T-helper 1 cell treated with Interleukin-12 subunit alpha and Interleukin-12 subunit beta and Interleukin-4 antibody, amounts not matched to agents 30 ng/mL and 1 ng/mL, for 36 hours (primary cell): Measurements from ENCODE around the gene SLC7A7. TPM values are rescaled to one million over a fixed set of nuclear protein-coding genes. Genes with fewer than 3 reads are reported as not detected.

Experiments used
- intact Hi-C: fragments of 100-400 bp; cut with micrococcal nuclease; formaldehyde crosslinking; loops from one replicate; pipeline ENCODE4 v1.15.1; 2024
- total RNA-seq: library from RNA; stranded (reverse); gene quantifications from 2 replicates; pipeline ENCODE4 v1.2.3, GENCODE V29; 2022

SLC7A7 gene
- total RNA-seq, 1 donor from 2014 or later: 0.54 TPM

DNA sequence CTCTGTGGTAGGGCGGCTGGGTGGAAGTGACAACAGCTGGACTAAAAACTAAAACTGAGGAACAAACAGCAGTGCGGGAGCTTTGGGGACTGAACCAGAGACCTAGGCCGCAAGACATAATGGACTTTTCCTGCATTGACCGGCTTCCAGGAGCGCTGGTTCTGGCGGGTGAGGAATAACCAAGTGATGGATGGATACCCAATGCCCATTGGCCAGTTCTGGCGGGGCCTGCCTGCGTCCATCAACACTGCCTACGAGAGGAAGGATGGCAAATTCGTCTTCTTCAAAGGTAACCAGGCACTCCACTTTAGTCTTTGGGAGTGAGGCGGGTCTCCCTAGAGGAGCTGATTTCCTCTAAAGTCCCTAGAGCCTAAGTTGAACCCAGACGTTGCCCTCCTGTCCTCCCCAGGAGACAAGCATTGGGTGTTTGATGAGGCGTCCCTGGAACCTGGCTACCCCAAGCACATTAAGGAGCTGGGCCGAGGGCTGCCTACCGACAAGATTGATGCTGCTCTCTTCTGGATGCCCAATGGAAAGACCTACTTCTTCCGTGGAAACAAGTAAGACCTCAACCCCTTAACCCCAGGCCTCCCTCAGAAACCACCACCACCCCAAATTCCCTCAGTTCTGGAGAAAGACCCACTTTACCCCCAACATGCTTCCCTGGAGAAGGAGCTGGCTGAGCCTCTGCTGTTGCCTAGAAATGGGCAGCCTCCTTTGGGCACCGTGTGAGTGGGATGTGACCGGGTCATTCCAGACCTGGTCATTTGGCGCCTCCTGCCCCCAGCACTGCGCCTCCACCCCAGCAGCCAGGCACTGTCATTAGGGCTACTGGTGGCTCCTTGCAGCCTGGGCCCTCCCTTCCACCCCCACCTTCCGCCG lies 29.2 kb upstream of the SLC7A7 start:
- intact Hi-C loops: no loop called here

DNA sequence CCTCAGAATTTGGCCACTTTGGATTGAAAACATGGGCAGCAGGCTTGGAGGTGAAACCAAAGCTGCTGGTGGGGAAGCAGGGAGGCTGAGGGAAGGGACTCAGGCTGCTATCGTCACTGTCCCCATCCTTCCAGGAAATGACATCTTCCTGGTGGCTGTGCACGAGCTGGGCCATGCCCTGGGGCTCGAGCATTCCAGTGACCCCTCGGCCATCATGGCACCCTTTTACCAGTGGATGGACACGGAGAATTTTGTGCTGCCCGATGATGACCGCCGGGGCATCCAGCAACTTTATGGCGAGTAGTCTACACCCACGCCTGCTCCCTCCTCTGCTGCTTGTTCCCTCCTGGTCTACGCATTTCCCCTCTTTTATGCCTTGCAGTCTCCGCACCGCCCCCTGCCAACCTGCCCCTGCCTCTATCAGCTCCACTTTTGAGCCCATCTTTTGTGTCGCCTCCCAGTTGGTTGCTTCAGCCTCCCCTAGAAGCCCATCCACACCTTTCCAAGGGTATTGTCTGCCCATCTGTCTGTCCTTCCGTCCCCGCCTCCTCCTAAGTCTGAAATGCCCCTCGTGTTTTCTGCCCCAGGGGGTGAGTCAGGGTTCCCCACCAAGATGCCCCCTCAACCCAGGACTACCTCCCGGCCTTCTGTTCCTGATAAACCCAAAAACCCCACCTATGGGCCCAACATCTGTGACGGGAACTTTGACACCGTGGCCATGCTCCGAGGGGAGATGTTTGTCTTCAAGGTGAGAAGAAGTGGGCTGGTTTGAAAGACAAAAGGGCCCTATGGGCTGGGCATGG lies 28.1 kb upstream of the SLC7A7 start:
- intact Hi-C loops: no loop called here

DNA sequence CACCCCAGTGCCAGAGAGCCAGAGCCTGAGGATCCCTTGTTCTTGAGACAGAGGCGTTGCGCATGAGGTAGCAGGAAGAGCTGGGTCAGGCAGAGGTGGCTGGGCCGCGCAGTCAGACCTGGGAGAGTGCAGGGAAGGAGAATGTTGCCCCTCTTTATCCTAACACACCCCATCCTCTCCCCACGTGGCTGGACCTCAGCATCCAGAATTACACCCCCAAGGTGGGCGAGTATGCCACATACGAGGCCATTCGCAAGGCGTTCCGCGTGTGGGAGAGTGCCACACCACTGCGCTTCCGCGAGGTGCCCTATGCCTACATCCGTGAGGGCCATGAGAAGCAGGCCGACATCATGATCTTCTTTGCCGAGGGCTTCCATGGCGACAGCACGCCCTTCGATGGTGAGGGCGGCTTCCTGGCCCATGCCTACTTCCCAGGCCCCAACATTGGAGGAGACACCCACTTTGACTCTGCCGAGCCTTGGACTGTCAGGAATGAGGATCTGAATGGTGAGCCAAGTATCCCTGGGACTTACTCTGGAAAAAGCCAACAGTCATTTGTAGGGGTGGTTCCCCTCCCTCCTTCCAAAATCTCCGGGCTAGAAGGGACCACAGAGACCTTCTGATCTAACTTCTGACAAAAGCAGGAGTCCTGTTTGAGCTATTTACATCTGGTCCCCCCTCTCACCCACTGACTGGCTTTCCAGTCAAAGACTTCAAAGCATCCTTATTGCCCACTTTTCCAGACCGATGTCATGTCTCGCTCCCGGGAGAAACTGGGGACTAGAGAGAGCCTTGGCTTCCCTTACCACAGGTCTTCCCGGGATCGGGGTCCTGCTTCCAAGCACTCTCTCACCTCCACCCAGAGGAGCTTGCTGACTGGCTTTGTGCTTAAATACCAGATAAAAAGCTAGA lies 27.2 kb upstream of the SLC7A7 start:
- intact Hi-C loops: no loop called here

DNA sequence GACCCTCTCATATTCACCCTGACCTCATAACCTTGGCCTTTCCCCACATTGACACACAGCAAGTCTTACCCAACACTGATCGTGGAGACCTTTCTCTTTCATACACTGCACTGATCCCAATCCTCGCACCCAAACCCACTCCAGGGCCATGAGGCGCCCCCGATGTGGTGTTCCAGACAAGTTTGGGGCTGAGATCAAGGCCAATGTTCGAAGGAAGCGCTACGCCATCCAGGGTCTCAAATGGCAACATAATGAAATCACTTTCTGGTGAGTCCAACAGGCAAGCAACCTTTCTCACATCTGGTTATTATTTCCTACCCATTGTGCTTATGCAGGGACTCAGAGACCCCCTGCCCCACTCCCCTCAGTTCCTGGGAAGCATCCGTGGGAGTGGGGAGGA lies 26.5 kb upstream of the SLC7A7 start:
- intact Hi-C loops: no loop called here

DNA sequence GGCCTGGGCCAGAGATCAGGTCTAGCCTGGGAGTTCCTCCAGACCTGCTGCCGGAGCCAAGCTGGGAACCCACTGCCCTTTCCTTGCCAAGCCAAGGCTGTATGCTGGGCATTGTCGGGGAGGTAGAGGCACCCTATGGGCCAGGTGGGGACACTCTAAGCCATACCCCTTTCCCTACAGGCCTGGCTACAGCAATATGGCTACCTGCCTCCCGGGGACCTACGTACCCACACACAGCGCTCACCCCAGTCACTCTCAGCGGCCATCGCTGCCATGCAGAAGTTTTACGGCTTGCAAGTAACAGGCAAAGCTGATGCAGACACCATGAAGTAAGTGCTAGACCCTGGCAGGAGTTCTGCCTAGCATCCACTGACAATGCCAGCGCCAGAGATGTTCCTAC lies 26.1 kb upstream of the SLC7A7 start:
- intact Hi-C loops: no loop called here

DNA sequence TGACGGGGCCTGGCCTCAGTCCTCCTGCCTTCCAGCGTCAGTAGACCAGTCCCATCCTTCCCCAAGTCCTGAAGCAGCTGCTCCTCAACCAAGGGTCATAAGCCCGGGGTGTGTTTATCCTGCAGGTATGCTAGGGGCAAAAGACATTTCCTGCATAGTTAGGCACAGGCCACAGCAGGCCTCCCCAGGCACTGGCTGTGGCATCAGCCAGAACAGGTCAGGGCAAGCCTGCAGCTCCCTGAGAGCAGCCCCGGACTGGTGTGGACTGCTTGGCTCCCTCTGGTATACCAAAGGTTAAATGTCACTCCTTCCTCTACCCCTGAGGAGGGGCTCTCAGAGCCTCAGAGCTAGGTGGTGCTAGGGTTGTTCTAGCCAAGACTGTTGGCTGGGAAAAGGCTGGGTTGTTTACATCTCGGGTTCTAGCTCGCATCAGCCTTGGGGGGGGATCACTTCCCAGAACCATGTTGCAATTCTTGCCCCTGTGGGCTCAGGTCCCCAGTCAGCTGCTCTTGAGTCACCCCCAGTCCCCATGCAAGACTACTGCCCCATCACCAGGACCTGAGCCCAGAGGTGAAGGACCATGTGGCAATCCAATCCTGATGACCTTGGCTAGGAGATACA lies 24.0 kb upstream of the SLC7A7 start:
- intact Hi-C loops: no loop called here

DNA sequence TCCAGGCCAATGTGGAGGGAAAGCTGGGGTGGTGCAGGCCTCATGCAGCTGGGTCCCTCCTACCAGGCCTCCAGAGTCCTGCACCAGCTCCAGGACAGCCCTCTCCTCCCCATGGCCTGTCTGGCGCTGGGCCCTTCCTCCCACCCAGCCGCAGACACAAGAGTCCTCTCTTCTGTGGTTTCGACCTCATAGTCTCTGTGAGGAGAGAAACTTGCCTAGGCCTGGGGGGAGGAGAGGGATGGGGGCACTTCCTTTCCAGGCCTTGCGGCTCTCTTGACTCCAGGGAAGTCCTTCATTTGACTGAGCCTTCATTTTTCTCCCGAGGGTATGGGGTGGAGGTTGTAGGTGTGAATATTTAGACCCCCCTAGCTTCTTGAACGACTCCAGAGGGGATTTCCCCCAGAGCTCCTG lies 23.4 kb upstream of the SLC7A7 start:
- intact Hi-C loops: no loop called here

DNA sequence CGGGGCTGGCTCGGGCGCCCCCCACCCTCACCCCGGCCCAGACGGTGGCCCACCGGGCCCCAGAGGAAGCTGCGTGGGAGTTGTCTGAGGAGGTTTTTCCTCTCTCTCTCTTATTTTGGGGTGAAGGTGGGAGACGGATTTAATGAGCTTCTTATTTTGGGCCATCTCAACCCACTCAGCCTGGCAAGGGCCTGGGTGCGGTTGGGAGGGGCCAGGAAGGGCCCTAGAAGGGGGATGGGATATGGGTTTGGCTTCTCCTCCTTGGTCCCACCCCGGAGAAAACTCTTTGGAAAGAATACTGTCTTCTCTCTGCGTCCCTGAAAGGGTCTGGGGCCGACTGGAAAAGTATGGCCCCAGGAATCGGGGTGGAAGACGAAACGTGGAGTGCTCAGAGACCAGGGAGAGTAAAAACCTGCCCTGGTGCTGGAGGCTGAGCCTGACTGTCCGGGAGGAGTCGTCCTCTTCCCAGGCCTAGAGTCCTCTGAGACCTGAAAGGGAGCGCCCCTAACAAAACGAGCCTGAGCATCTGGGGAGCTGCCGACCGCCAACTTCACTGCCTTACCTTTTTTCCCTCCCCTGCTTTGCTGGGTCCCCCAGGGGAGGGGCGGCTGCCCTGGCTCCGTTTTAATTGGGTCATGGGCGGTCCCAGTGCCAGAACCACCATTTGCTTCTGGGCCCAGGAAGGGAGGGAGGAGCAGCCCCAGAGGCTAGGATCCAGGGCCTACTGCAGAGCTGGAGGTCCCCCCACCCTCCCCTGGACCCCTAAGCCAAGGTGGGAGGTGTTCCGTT lies 22.7 kb upstream of the SLC7A7 start:
- intact Hi-C loops: no loop called here

DNA sequence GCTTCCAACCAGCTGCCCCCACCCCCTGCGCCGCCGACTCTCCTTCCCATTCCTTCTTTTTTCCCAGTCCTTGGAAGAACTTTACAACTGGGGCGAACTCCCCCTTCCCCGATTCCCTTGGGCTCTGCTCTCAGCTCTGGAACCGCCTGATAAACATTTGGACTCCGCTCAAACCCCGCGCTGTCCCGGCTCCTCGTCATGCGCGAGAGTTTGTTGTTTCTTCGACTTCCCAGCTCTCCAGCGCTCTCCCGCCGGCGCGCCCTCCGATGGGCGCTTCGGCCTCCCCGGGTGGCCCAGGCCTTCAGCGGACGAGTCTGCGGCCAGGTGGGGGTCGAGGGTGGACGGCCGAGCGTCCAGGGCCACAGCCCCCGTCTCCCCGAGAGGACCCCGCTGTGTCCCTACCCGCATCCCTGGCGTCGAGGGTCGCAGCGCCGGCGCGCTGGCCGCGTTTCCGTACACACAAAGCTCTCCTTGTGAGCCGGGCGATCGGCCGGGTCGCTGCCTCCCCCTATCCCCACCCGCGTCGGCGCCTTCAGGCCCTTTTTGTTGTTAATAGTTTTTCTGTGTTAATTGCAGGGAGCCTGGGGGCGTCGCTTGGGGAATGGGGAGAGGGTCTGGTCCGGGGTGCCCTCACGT lies 22.0 kb upstream of the SLC7A7 start:
- intact Hi-C loops: no loop called here

DNA sequence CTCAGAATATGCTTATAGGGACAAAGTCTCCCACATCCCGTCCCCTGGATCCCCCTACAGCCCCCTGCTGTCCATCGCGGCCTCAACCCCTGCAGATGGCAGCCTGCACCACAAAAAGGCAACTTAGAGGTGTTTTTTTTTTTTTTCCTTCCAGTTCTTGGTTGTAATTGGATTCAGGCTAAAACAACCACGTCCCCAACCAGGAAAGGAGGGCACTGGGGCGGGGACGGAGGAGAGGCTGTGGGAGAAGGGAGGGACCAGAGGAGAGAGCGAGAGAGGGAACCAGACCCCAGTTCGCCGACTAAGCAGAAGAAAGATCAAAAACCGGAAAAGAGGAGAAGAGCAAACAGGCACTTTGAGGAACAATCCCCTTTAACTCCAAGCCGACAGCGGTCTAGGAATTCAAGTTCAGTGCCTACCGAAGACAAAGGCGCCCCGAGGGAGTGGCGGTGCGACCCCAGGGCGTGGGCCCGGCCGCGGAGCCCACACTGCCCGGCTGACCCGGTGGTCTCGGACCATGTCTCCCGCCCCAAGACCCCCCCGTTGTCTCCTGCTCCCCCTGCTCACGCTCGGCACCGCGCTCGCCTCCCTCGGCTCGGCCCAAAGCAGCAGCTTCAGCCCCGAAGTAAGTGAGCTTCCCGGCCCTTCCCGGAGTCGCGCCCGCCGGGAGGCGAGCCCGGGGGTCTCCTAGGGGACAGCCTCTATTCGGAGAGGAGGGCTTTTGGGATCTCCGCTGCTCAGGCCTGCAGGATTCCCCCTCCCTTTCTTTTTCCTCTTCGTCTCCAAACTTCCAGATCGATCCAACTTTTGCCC lies 21.3 kb upstream of the SLC7A7 start, which contains the start of gene MMP14:
Gene MMP14, plus strand, starts transcription at position 285 of the 813 bp plus-strand sequence. Its CDS starts 233 bp downstream, at position 518.
- intact Hi-C loops: no loop called here

DNA sequence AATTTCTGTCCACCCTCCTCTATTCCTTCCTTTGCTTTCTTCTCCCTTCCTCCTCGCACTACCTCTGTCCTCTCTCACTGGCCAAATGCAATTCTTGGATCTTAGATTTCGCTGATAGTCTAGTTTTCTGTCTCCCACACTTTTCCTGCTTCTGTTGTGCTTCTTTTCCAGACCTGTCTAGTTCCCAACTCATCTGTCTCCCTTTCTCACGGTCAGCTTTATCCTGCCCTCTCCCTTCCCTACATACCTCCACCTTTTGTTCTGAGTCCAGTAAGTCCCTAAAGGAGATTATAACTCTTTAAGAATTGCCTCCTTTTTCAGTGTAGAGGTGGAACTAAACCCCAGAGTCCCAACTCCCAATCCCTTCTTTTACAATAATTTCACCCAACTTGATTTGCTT lies 20.3 kb upstream of the SLC7A7 start:
- intact Hi-C loops: no loop called here

DNA sequence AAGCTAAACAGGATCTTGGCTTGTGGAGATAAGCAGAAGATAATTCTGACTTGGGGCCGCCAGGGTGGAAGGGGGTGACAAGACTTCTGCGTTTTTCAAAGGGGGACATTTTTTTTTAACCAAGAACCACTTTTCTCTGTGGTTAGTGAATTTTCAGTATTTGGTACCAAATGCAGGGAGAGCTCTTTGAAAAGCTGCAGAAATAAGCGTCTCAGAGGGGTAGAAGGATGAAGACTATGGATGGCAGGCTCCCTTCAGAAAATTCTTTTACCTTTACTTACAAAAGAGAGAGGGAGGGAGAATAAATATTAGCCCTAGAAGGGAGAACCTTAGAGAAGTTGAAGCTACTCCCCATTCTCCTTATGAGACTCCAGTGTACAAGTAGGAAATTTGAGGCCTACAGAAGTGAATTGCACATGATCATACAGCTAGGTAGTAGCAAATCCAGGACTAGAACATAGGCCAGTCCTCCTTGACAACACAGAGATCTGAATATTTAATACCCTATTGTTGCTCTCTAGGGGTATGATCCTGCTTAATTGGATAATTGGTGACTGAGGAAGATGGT lies 15.3 kb upstream of the SLC7A7 start:
- intact Hi-C loops: loop anchor here (1.0 kb wide), 1 partner anchor 260 kb away; no protein-coding TSS in a partner anchor

DNA sequence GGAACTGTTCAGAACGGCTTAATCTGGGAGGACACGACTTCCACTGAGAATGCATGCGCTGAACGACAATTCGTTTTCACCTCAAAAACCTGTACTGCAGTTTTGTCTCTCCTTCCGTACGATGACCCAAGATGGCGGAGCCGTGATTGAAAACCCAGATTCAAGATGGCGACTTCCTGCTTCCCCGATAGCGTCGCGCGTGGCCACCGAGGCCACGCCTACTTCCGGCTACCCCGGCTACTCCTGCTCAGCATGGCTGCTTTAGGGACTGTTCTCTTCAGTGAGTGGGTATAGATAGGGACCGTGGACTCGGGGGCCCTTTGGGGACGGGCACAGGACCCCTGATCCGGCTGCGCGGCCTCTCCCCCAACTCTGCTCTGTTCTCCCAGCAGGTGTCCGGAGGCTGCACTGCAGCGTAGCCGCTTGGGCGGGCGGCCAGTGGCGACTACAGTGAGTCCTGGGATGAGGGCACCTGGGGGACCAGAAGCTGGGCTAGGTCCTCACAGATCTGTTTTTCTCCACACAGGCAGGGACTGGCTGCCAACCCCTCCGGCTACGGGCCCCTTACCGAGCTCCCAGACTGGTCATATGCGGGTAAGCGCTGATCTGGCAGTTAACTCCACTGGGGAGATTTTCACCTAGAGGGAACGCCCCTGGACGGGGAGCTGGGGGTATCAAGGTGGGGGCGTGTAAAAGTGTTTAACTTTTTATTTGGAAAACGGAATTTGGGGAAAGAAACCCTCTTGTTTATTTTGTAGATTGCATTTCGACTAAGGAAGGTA lies 14.6 kb upstream of the SLC7A7 start, which contains the start of gene MRPL52:
Gene MRPL52, plus strand, starts transcription at position 227 of the 782 bp plus-strand sequence. Its CDS starts 26 bp downstream, at position 253.
- intact Hi-C loops: loop anchor here (1.0 to 10.0 kb wide), 10 partner anchors 23 to 1095 kb away; partner anchors contain the start of genes DAD1, LRP10, OXA1L and PPP1R3E

DNA sequence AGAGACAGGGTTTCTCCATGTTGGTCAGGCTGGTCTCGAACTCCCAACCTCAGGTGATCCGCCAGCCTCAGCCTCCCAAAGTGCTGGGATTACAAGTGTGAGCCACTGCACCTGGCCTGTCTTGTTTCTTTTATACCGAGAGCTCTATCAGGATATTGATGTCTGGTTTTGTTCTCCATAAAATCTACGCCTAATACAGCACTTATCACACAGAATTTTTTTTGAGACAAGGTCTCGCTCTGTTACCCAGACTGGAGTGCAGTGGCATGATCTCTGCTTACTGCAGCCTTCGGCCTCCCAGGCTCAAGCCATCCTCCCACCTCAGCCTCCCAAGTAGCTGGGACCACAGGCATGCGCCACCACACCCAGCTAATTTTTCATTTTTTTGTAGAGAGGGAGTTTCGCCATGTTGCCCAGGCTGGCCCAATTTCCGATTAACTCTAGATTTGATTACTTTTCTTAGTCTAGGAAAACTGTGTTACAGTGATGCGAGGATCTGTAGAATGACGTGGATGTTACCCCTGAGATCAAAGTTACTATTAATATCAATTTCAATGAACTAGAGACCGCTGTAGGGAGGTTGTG lies 13.9 kb upstream of the SLC7A7 start:
- intact Hi-C loops: loop anchor here (1.0 to 10.0 kb wide), 9 partner anchors 24 to 1094 kb away; partner anchors contain the start of genes DAD1, LRP10, OXA1L and PPP1R3E

DNA sequence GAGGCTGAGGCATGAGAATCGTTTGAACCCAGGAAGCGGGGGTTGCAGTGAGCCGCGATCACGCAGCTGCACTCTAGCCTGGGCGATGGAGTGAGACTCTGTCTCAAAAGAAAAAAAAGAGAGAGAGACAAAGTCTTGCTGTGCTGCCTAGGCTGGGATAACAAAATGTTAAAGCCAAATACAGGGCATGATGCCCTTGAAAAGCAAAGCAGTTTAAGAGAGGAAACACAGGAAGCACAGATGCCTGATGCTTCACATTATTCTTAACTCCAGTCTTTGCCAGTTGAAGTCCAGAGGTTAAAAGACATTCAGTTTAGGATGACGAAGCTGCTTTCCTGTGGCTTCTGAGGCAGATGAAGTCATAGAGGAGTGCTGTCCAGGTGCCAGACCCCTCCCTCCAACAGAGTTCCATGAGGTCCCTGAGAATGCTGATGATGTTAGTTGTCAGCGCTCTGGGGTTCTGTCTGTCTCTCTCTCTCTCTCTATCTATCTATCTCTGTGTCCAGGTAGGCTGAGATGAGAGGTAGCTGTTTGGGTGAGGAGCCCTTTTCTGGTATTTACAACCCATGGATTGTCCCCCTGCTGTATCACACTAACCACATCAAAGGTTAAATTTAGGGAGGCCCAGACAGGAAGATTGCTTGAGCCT lies 9.6 kb upstream of the SLC7A7 start:
- intact Hi-C loops: loop anchor here (10.0 kb wide), 1 partner anchor 1090 kb away; no protein-coding TSS in a partner anchor

DNA sequence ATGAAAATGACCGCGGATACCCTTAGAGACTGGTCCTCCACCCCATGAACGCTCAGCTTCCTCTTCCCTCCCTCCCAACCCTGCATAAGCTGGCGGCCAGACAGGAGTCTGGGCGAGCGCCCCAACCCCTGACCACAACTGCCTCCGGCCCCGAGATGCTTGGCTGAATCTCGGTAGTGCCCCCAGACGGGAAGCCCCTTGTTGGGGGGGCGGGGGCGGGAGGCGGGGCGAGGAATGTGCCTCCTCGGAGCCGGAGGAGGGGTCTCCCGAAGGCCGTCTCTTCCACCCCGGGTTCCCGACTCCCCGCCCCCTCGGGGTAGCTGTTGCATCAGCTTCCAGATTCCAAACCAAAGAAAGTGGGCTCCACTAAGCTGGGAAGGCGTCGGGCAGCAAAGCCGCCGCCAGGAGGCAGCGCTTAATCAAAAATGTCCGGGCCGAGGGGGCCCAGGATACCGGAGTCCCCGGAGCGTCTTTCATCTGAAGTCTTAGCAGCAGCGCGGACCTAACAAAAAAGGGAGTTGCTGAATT lies 7.4 kb upstream of the SLC7A7 start:
- intact Hi-C loops: loop anchor here (1.0 to 10.0 kb wide), 5 partner anchors 31 to 1088 kb away; no protein-coding TSS in a partner anchor
